ENCODE measurements around the gene CCDC6.
"Not testable (repeated sequence)": the region's sequence is repeated elsewhere in the genome, so short reads cannot be mapped to it uniquely, and the experiment has no call there.

Gene CCDC6

GRCh38 chr10:59888781-59889435 lies 17.4 kb downstream of the CCDC6 start:
- H3K4me3 ChIP-seq (ENCODE audit: low read depth, low read length): no peak overlapping the region
- TF ChIP-seq, protein P1, sequence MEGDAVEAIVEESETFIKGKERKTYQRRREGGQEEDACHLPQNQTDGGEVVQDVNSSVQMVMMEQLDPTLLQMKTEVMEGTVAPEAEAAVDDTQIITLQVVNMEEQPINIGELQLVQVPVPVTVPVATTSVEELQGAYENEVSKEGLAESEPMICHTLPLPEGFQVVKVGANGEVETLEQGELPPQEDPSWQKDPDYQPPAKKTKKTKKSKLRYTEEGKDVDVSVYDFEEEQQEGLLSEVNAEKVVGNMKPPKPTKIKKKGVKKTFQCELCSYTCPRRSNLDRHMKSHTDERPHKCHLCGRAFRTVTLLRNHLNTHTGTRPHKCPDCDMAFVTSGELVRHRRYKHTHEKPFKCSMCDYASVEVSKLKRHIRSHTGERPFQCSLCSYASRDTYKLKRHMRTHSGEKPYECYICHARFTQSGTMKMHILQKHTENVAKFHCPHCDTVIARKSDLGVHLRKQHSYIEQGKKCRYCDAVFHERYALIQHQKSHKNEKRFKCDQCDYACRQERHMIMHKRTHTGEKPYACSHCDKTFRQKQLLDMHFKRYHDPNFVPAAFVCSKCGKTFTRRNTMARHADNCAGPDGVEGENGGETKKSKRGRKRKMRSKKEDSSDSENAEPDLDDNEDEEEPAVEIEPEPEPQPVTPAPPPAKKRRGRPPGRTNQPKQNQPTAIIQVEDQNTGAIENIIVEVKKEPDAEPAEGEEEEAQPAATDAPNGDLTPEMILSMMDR (IDR thresholded peaks at IDR 0.05; ENCODE audit: low read depth, low read length): no peak
- no peak for TF ChIP-seq POLR2A (IDR thresholded peaks at IDR 0.05; ENCODE audit: extremely low read depth, insufficient read length)
- no peak for TF ChIP-seq MYC (IDR thresholded peaks at IDR 0.05; ENCODE audit: low read depth, low read length)
- TF ChIP-seq MAX (IDR thresholded peaks at IDR 0.05; ENCODE audit: low read depth, low read length): no peak
- no peak for DNase-seq (ENCODE audit: low read depth)

- no peak for DNase-seq (ENCODE audit: low read depth)
- no peak overlapping the region for H3K4me3 ChIP-seq (ENCODE audit: low read depth, low read length)
- TF ChIP-seq POLR2A (IDR thresholded peaks at IDR 0.05; ENCODE audit: extremely low read depth, insufficient read length): no peak
- TF ChIP-seq, protein P1 (IDR thresholded peaks at IDR 0.05; ENCODE audit: low read depth, low read length): no peak
- TF ChIP-seq MYC (IDR thresholded peaks at IDR 0.05; ENCODE audit: low read depth, low read length): no peak
Observed at GRCh38 chr10:59887972-59888640, 18.2 kb downstream of the CCDC6 start.

GRCh38 chr10:59887006-59887405 lies 19.4 kb downstream of the CCDC6 start:
- peak; percentile 52 for DNase-seq (ENCODE audit: low read depth)
- no peak for TF ChIP-seq MAX (IDR thresholded peaks at IDR 0.05; ENCODE audit: low read depth, low read length)
- no peak for TF ChIP-seq MYC (IDR thresholded peaks at IDR 0.05; ENCODE audit: low read depth, low read length)
- TF ChIP-seq POLR2A (IDR thresholded peaks at IDR 0.05; ENCODE audit: extremely low read depth, insufficient read length): no peak
- TF ChIP-seq, protein P1 (IDR thresholded peaks at IDR 0.05; ENCODE audit: low read depth, low read length): no peak
- no peak overlapping the region for H3K4me3 ChIP-seq (ENCODE audit: low read depth, low read length)

DNA sequence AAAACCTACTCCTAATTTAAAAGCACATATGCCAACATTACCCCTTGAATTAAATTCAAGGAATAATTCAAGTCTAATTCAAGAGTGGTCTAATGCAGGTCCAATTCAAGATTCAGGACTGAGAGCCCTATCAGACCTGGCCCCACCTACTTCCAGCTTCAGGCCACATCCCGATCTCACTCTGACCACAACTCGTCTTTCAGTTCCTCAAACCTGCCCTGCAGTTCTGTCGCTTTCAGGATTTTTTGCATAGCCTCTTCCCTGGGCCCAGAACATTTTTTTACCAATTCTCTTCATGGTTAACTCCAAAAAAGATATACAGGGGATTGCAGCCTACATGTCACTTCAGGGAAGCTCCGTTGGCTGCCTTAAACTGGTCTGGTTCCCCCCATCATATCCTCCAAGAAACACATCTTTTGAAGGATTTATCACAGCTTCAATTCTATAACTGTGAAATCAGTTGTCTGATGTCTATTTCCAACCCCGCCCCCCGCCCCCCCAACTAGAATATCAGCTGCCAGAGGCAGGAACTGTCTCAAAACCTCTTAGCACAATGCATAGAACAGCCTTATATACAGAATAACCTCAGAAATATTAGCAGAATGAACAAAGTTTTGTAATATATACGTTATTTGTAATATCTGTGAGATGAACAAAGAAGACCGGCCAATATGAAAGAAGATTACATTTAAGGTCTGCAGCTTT lies 20.8 kb downstream of the CCDC6 start:
- no peak overlapping the region for H3K4me3 ChIP-seq (ENCODE audit: low read depth, low read length)
- DNase-seq (ENCODE audit: low read depth): peak; percentile 89
- TF ChIP-seq MYC (IDR thresholded peaks at IDR 0.05; ENCODE audit: low read depth, low read length) (no peak), POLR2A (IDR thresholded peaks at IDR 0.05; ENCODE audit: extremely low read depth, insufficient read length) (no peak), MAX (IDR thresholded peaks at IDR 0.05; ENCODE audit: low read depth, low read length) (no peak)
- TF ChIP-seq, protein P1 (IDR thresholded peaks at IDR 0.05; ENCODE audit: low read depth, low read length): no peak

- DNase-seq (ENCODE audit: low read depth); H3K4me3 ChIP-seq (ENCODE audit: low read depth, low read length): not testable (repeated sequence)
Observed at GRCh38 chr10:59884893-59885292, 21.5 kb downstream of the CCDC6 start.

GRCh38 chr10:59881640-59882039 lies 24.7 kb downstream of the CCDC6 start:
- DNase-seq (ENCODE audit: low read depth): no peak
- H3K4me3 ChIP-seq (ENCODE audit: low read depth, low read length): no peak overlapping the region
- no peak for TF ChIP-seq MAX (IDR thresholded peaks at IDR 0.05; ENCODE audit: low read depth, low read length)
- TF ChIP-seq POLR2A (IDR thresholded peaks at IDR 0.05; ENCODE audit: extremely low read depth, insufficient read length): no peak
- TF ChIP-seq MYC (IDR thresholded peaks at IDR 0.05; ENCODE audit: low read depth, low read length): no peak
- TF ChIP-seq, protein P1 (IDR thresholded peaks at IDR 0.05; ENCODE audit: low read depth, low read length): no peak
